WI38 (cell line): Measurements from ENCODE around the gene ACAD10.

Experiments used
- H3K4me3 ChIP-seq: 2 replicates; pipeline ENCODE4 v1.5.1; 2011; ENCODE audit warnings: low read depth, mild to moderate bottlenecking, control low read depth, low read length
- TF ChIP-seq, protein P1 (sequence below): IDR thresholded peaks from 2 replicates; pipeline ENCODE4 v1.5.1; 2012; ENCODE audit warnings: low read depth, mild to moderate bottlenecking, control low read depth, low read length

The ACAD10 gene

DNA sequence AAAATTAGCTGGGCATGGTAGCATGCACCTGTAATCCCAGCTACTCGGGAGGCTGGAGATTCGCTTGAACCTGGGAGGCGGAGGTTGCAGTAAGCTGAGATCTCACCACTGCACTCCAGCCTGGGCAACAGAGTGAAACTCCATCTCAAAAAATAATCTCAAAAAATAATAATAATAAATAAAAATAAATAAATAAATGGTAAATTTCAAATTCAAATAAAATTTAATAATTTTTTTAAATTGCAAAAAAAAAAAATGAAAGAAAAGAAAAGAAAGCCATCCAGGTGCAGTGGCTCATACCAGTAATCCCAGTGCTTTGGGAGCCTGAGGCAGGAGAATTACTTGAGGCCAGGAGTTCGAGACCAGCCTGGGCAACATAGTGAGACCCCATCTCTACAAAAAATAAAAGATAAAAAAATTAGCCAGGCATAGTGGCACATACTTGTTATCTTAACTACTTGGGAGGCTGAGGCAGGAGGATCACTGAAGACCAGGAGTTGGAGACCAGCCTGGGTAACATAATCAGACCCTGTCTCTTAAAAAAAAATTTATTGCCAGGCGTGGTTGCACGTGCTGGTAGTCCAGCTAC lies 117.3 kb downstream of the ACAD10 start:
- TF ChIP-seq, protein P1, sequence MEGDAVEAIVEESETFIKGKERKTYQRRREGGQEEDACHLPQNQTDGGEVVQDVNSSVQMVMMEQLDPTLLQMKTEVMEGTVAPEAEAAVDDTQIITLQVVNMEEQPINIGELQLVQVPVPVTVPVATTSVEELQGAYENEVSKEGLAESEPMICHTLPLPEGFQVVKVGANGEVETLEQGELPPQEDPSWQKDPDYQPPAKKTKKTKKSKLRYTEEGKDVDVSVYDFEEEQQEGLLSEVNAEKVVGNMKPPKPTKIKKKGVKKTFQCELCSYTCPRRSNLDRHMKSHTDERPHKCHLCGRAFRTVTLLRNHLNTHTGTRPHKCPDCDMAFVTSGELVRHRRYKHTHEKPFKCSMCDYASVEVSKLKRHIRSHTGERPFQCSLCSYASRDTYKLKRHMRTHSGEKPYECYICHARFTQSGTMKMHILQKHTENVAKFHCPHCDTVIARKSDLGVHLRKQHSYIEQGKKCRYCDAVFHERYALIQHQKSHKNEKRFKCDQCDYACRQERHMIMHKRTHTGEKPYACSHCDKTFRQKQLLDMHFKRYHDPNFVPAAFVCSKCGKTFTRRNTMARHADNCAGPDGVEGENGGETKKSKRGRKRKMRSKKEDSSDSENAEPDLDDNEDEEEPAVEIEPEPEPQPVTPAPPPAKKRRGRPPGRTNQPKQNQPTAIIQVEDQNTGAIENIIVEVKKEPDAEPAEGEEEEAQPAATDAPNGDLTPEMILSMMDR = no peak
- no peak overlapping the region for H3K4me3 ChIP-seq

DNA sequence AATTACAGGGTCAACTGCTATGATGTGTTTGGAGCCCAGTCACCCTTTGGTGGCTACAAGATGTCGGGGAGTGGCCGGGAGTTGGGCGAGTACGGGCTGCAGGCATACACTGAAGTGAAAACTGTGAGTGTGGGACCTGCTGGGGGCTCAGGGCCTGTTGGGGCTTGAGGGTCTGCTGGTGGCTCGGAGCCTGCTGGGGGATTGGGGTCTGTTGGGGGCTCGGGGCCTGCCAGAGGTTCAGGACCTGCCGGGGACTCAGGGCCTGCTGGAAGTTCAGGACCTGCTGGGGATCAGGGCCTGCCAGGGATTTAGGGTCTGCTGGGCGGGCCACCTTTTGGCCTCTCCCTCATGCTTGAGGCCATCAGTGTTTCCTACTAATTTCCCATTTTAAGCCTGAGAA lies 118.0 kb downstream of the ACAD10 start:
- no peak overlapping the region for H3K4me3 ChIP-seq
- TF ChIP-seq, protein P1 = no peak

DNA sequence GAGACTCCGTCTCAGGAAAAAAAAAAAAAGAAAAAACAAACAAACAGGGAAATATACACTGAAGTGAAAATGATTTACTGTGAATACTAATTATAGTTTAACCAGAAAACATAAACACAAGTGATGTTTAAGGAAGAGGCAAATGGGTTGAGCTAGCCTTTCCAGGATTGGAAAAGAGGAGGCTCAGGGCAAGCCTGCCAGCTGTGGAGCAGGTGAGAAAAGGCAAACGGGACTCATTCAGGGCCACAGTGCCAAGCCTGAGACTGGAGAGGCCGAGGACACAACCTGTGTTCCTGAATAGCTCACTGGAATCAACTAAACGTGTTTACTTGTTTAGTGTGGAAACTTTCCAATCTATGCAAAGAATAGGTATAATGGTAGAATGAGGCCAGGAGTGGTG lies 120.5 kb downstream of the ACAD10 start:
- TF ChIP-seq, protein P1 = no peak
- H3K4me3 ChIP-seq = no peak overlapping the region
